Measurements from ENCODE around the gene LONP2.

GRCh38 chr16:48334325-48334724 lies 90.2 kb downstream of the LONP2 start:
- TF ChIP-seq, protein P1, sequence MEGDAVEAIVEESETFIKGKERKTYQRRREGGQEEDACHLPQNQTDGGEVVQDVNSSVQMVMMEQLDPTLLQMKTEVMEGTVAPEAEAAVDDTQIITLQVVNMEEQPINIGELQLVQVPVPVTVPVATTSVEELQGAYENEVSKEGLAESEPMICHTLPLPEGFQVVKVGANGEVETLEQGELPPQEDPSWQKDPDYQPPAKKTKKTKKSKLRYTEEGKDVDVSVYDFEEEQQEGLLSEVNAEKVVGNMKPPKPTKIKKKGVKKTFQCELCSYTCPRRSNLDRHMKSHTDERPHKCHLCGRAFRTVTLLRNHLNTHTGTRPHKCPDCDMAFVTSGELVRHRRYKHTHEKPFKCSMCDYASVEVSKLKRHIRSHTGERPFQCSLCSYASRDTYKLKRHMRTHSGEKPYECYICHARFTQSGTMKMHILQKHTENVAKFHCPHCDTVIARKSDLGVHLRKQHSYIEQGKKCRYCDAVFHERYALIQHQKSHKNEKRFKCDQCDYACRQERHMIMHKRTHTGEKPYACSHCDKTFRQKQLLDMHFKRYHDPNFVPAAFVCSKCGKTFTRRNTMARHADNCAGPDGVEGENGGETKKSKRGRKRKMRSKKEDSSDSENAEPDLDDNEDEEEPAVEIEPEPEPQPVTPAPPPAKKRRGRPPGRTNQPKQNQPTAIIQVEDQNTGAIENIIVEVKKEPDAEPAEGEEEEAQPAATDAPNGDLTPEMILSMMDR (IDR thresholded peaks at IDR 0.05), result no peak
- TF ChIP-seq POLR2A (IDR thresholded peaks at IDR 0.05), result no peak
